Natural killer cell (primary cell): ENCODE data around the gene CCDC136. TPM values are rescaled to one million over a fixed set of nuclear protein-coding genes. Genes with fewer than 3 reads are reported as not detected.

ENCODE experiments used
- ATAC-seq, 3 donors: fragments of 150-1000 bp in 2 of 3; fragments of 200-7000 bp in 1 of 3; cut with Tn5 transposase; 1 replicate in 1 of 3; 2 replicates in 2 of 3; pipeline ENCODE4 v1.10.0; 2021; ENCODE audit warnings: mild to moderate bottlenecking in 2 of 3, moderate library complexity in 2 of 3
- DNase-seq, 2 donors: peaks; one replicate each; pipeline versions ENCODE4 v3.0.0 to v3.0.0-alpha.2; 2013 to 2021; ENCODE audit warnings: mixed read lengths in 1 of 2
- H3K27ac ChIP-seq: one replicate; pipeline ENCODE4 v1.5.1; 2013; ENCODE audit warnings: mild to moderate bottlenecking, low read length
- H3K27me3 ChIP-seq: one replicate; pipeline ENCODE4 v1.6.1; 2013; ENCODE audit warnings: low read length; ENCODE audit not compliant: control insufficient read depth, insufficient read depth
- H3K36me3 ChIP-seq: one replicate; pipeline ENCODE4 v1.6.1; 2013; ENCODE audit warnings: low read length; ENCODE audit not compliant: control insufficient read depth, insufficient read depth
- H3K4me1 ChIP-seq: one replicate; pipeline ENCODE4 v1.6.1; 2013; ENCODE audit warnings: low read length; ENCODE audit not compliant: control insufficient read depth, insufficient read depth
- H3K4me3 ChIP-seq: one replicate; pipeline ENCODE4 v1.5.1; 2013; ENCODE audit warnings: low read length
- H3K9me3 ChIP-seq: one replicate; pipeline ENCODE4 v1.6.1; 2013; ENCODE audit warnings: low read length; ENCODE audit not compliant: control insufficient read depth, insufficient read depth
- H3K27ac Mint-ChIP-seq, 2 donors: one replicate each; pipeline ENCODE4 v1.8.0; 2022; ENCODE audit warnings: mild to moderate bottlenecking in 2 of 2, mixed read lengths in 2 of 2, moderate library complexity in 1 of 2
- H3K27me3 Mint-ChIP-seq, 2 donors: one replicate each; pipeline ENCODE4 v1.8.0; 2022; ENCODE audit warnings: low read depth in 2 of 2, mixed read lengths in 2 of 2
- H3K36me3 Mint-ChIP-seq: one replicate; pipeline ENCODE4 v1.8.0; 2022; ENCODE audit warnings: mixed read lengths
- H3K4me1 Mint-ChIP-seq, 2 donors: one replicate each; pipeline ENCODE4 v1.8.0; 2022; ENCODE audit warnings: mixed read lengths in 2 of 2
- H3K4me3 Mint-ChIP-seq: one replicate; pipeline ENCODE4 v1.8.0; 2022; ENCODE audit warnings: mild to moderate bottlenecking, moderate library complexity, mixed read lengths
- H3K9me3 Mint-ChIP-seq, 2 donors: one replicate each; pipeline ENCODE4 v1.8.0; 2022; ENCODE audit warnings: mixed read lengths in 2 of 2
- CTCF ChIP-seq: fragments of 200-600 bp; IDR thresholded peaks from one replicate; pipeline ENCODE4 v1.8.0; 2022; ENCODE audit warnings: antibody characterized with exemption
- WGBS: methylation state at CpG from one replicate; pipeline ENCODE4 v1.1.7; 2013; ENCODE audit warnings: missing lambda C conversion rate; ENCODE audit not compliant: insufficient coverage; 5-methylcytosine and 5-hydroxymethylcytosine counted together
- intact Hi-C: fragments of 100-400 bp; cut with micrococcal nuclease; formaldehyde crosslinking; loops from one replicate; pipeline ENCODE4 v1.14.2; 2022
- total RNA-seq, 4 donors: library from RNA; stranded (reverse); fragments of 120-200 nt in 1 of 4; gene quantifications; one replicate each; pipeline versions ENCODE4 v1.2.3 to v1.2.4, GENCODE V29; 2013 to 2022

CCDC136 gene
- total RNA-seq, 3 donors from 2014 or later (not counting 1 experiment from before 2014, with no cell fraction given) = 10.9 to 17.5 (median 13.2) TPM

- DNase-seq (no peak), ATAC-seq (no peak)
- Mint-ChIP-seq H3K27ac (no peak overlapping the region), H3K4me1 (peaks cover 0 to 20% of the 10 kb centered on the region in 2 donors), H3K27me3 (peaks cover 0 to 30% of the 10 kb centered on the region in 2 donors), H3K4me3 (no peak overlapping the region), H3K36me3 (no peaks in the 10 kb centered on the region), H3K9me3 (no peaks in the 10 kb centered on the region)
- no peaks in the 10 kb centered on the region for H3K9me3 ChIP-seq
- peaks cover 18% of the 10 kb centered on the region for H3K27me3 ChIP-seq
- WGBS = 44% methylated on average over 1 of the region's 1 CpG
- intact Hi-C loops = no loop called here
- H3K27ac ChIP-seq = no peak overlapping the region
- no peak overlapping the region for H3K4me3 ChIP-seq
- no peak for TF ChIP-seq CTCF
- H3K4me1 ChIP-seq = peaks cover 22% of the 10 kb centered on the region
- H3K36me3 ChIP-seq = no peaks in the 10 kb centered on the region
Observed at GRCh38 chr7:128826916-128827247, 35.1 kb downstream of the CCDC136 start.

- H3K9me3 ChIP-seq = no peaks in the 10 kb centered on the region
- ATAC-seq (no peak), DNase-seq (no peak)
- H3K36me3 ChIP-seq = no peaks in the 10 kb centered on the region
- H3K36me3 Mint-ChIP-seq = no peaks in the 10 kb centered on the region
- peaks cover 19% of the 10 kb centered on the region for H3K27me3 ChIP-seq
- peaks cover 0 to 20% of the 10 kb centered on the region in 2 donors for H3K4me1 Mint-ChIP-seq
- peaks cover 0 to 30% of the 10 kb centered on the region in 2 donors for H3K27me3 Mint-ChIP-seq
- H3K27ac Mint-ChIP-seq = no peak overlapping the region
- H3K27ac ChIP-seq = no peak overlapping the region
- intact Hi-C loops = no loop called here
- TF ChIP-seq CTCF = no peak
- H3K4me3 ChIP-seq = no peak overlapping the region
- H3K9me3 Mint-ChIP-seq = no peaks in the 10 kb centered on the region
- H3K4me3 Mint-ChIP-seq = no peak overlapping the region
- 91% methylated on average over 17 of the region's 17 CpGs for WGBS
- H3K4me1 ChIP-seq = peaks cover 22% of the 10 kb centered on the region
Observed at GRCh38 chr7:128827248-128827958, 35.6 kb downstream of the CCDC136 start.

GRCh38 chr7:128827971-128828711, 36.4 kb downstream of the CCDC136 start:
- WGBS = 87% methylated on average over 9 of the region's 10 CpGs
- H3K4me3 Mint-ChIP-seq = no peak overlapping the region
- H3K36me3 Mint-ChIP-seq = no peaks in the 10 kb centered on the region

More at GRCh38 chr7:128827971-128828711, 36.4 kb downstream of the CCDC136 start:
- Histone ChIP-seq H3K4me3 (no peak overlapping the region), H3K36me3 (no peaks in the 10 kb centered on the region), H3K27ac (no peak overlapping the region), H3K4me1 (peaks cover 22% of the 10 kb centered on the region), H3K27me3 (peaks cover 25% of the 10 kb centered on the region), H3K9me3 (no peaks in the 10 kb centered on the region)
- peaks cover 0 to 20% of the 10 kb centered on the region in 2 donors for H3K4me1 Mint-ChIP-seq
- no peak for DNase-seq
- H3K9me3 Mint-ChIP-seq = no peaks in the 10 kb centered on the region
- peaks cover 0 to 30% of the 10 kb centered on the region in 2 donors for H3K27me3 Mint-ChIP-seq
- H3K27ac Mint-ChIP-seq = no peak overlapping the region
- intact Hi-C loops = no loop called here
- ATAC-seq = no peak
- no peak for TF ChIP-seq CTCF
